GM19099 (cell line): ENCODE results near the gene SPATC1L.

Experiments used
- POLR2A ChIP-seq: IDR thresholded peaks from 3 replicates; pipeline ENCODE4 v1.6.1; 2011; ENCODE audit warnings: low read depth; ENCODE audit not compliant: insufficient read length; ENCODE audit errors: extremely low read depth

Gene SPATC1L

GRCh38 chr21:46218906-46219590 lies 34.8 kb upstream of the SPATC1L start:
- no peak for TF ChIP-seq POLR2A

- no peak for TF ChIP-seq POLR2A
These were observed 33.4 kb upstream of the SPATC1L start for GRCh38 chr21:46217511-46218196.

DNA sequence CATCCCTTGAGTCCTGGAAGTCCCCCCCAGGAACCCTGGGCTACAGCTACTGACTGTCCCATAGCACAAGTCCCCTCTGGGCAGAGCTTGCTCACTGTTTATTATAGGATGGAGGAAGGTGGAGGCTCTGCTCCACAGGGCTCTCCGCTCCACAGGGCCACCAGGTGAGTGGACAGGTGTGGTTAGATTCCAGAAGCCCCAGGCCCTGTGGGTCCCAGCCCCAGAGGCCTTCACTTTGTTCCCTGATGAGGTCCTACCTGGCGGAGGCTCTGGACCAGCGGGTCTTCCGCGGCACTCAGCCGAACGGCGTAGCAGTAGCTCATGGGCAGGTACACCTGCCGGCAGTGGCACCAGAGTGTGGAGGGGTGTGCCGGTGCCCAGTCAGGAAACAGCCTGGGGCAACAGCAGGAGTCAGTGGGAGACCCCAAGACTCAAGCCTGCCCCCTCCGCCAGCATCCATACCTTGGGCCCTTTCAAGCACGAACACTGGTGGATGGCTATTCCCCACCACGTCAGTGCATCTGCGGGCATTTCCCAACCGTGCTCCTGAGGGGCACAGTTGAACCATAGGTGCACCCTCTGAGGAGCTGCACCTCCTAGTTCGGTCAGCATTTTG lies 32.0 kb upstream of the SPATC1L start:
- no peak for TF ChIP-seq POLR2A

DNA sequence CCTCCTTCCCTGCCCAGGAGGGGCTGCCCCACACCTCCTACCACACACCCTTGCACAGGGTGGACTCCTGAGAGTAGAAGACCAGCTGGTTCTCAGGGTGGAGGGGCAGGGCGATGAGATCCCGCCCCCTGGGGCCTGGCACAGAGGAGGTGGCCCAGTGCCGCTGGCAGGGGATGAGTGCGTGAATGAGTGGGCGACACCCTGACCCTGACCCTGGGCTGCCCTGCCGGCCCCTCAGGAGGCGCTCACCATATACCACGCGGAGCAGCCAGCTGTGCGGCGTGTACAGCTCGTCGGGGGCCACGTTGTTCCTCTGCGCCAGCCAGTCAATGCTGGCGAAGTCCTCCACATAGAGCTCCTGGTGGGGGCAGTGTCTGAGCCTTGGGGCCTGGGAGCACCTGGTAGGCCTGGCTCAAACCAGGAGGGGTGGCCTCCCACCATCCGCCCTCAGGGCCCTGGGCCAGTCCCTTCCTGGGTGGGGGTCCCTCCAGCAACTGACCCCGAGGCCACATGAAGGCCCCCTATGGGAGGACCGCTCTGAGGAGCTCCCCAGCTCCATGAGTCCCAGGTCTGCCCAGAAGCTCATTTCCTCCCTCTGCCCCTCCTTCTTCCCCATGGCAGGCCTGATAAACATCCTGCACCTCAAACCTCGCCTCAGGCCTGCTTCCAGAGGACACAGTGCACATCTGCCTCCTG lies 31.3 kb upstream of the SPATC1L start:
- TF ChIP-seq POLR2A: no peak

GRCh38 chr21:46214478-46215340 lies 30.4 kb upstream of the SPATC1L start:
- TF ChIP-seq POLR2A: no peak

GRCh38 chr21:46213620-46214286 lies 29.5 kb upstream of the SPATC1L start:
- TF ChIP-seq POLR2A: no peak

GRCh38 chr21:46212721-46213484 lies 28.6 kb upstream of the SPATC1L start:
- no peak for TF ChIP-seq POLR2A

DNA sequence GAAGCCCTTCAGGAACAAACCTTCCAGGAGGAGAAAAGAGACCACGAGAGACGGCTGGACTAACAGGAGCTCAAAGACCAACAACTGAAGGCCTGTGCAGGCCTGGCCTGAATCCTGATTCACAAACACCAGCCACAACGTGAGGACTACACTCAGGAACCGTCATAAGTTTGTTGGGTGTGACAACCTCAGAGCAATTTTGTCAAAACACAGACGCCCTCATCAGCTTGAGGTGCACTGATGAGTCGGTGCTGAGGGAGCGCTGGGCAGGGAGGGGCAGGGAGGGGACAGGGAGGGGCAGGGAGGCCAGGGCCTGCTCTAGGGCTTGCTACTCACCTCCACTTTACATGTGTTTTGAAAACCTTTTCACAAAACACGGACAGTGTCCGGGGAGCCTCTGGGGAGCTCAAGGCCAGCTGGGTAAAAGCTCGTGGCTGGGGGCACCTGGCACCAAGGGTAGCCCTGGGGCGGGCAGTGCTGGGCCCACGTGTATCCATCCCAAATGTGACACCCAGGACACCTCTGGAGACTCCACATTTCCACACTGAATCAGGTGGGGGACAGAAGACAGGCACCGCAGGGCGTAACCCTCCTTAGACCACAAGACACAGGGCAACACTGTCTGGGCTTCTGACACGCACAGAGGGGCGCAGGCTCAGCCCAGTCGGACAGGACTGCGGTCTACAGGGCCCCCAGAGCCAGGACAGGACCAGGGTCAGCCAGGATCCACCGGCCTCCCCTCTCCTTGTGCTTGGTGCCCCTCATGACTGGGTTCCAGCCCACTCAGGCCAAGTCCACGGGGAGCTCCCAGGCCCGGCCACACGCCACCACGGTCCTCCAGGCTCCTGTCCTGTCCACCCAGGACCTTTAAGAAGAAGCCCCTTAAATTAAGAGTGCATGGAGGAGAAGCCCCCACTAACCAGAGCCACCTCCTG lies 27.8 kb upstream of the SPATC1L start:
- no peak for TF ChIP-seq POLR2A

DNA sequence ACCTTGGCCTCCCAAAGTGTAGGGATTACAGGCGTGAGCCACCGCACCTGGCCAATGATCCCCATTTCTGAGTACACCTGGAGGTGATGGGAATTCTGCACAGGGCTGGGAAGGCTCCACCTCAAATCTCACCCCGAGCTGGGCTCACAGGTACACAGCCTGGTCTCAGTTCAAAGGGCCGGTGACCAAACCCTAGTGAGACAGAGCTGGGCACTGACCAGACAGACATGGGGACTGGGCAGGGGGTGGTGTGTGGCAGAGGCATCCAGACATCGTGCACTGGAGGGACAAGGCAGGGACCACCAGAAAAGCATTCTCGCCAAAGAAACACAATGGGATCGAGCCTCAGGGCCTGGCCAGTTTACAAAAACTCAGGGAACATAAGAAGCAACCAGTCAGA lies 27.1 kb upstream of the SPATC1L start:
- no peak for TF ChIP-seq POLR2A

- TF ChIP-seq POLR2A: no peak
These were observed 26.3 kb upstream of the SPATC1L start for GRCh38 chr21:46210378-46211136.
